Fibroblast of lung (primary cell): ENCODE results near the gene SAP30. TPM values are rescaled to one million over a fixed set of nuclear protein-coding genes. Genes with fewer than 3 reads are reported as not detected.

Experiments used
- DNase-seq, 2 donors: peaks; one replicate each; pipeline versions ENCODE4 v3.0.0 to v3.0.0-alpha.2; 2010; ENCODE audit warnings: low read depth in 2 of 2
- H2AFZ ChIP-seq: 2 replicates; pipeline ENCODE4 v1.5.1; 2012; ENCODE audit warnings: low read length, control low read depth, inconsistent platforms
- H3K27ac ChIP-seq: 2 replicates; pipeline ENCODE4 v1.5.1; 2011; ENCODE audit warnings: low read length, control low read depth; ENCODE audit not compliant: insufficient read depth
- H3K27me3 ChIP-seq: 2 replicates; pipeline ENCODE4 v1.5.1; 2011; ENCODE audit warnings: mild to moderate bottlenecking, low read length; ENCODE audit not compliant: control insufficient read depth, insufficient read depth
- H3K36me3 ChIP-seq: 2 replicates; pipeline ENCODE4 v1.5.1; 2011; ENCODE audit warnings: low read length; ENCODE audit not compliant: control insufficient read depth, insufficient read depth
- H3K4me1 ChIP-seq: 2 replicates; pipeline ENCODE4 v1.5.1; 2011; ENCODE audit warnings: low read length; ENCODE audit not compliant: control insufficient read depth, insufficient read depth; ENCODE audit errors: extremely low read depth
- H3K4me2 ChIP-seq: 2 replicates; pipeline ENCODE4 v1.5.1; 2011; ENCODE audit warnings: low read length, control low read depth; ENCODE audit not compliant: insufficient read depth; ENCODE audit errors: extremely low read depth
- H3K4me3 ChIP-seq, 4 experiments: fragments of 200-600 bp in 1 of 4; sonication (generic) in 1 of 4; replicated peaks in 1 of 4; 2 replicates each; pipeline ENCODE4 v1.5.1; 2011 to 2016; ENCODE audit warnings: low read length in 4 of 4, low read depth in 3 of 4, mild to moderate bottlenecking in 3 of 4, control low read depth in 2 of 4, inconsistent platforms in 1 of 4, mixed read lengths in 1 of 4; ENCODE audit not compliant: insufficient read depth in 1 of 4; ENCODE audit errors: control extremely low read depth in 1 of 4
- H3K79me2 ChIP-seq: 2 replicates; pipeline ENCODE4 v1.5.1; 2012; ENCODE audit warnings: mild to moderate bottlenecking, low read length, inconsistent platforms; ENCODE audit not compliant: control insufficient read depth, insufficient read depth
- H3K9ac ChIP-seq: 2 replicates; pipeline ENCODE4 v1.5.1; 2011; ENCODE audit warnings: mild to moderate bottlenecking, low read length, control low read depth; ENCODE audit not compliant: insufficient read depth
- H3K9me3 ChIP-seq: 2 replicates; pipeline ENCODE4 v1.5.1; 2012; ENCODE audit warnings: low read depth, low read length; ENCODE audit not compliant: control insufficient read depth, insufficient read depth
- H4K20me1 ChIP-seq: 2 replicates; pipeline ENCODE4 v1.5.1; 2011; ENCODE audit warnings: low read length; ENCODE audit not compliant: control insufficient read depth, insufficient read depth; ENCODE audit errors: extremely low read depth
- CTCF ChIP-seq, 2 donors: IDR thresholded peaks in 1 of 2; conservative IDR thresholded peaks in 1 of 2; 1 replicate in 1 of 2; 2 replicates in 1 of 2; pipeline ENCODE4 v1.5.1; 2011 to 2012; ENCODE audit warnings: low read length in 2 of 2, control low read depth in 1 of 2, inconsistent platforms in 1 of 2, low read depth in 1 of 2, mild to moderate bottlenecking in 1 of 2
- EZH2 ChIP-seq: IDR thresholded peaks from 2 replicates; pipeline ENCODE4 v1.5.1; 2012; ENCODE audit warnings: low read length, control low read depth, mild to moderate bottlenecking; ENCODE audit errors: missing control alignments
- polyA plus RNA-seq, 2 donors: library from polyadenylated mRNA; depleted of rRNA in 1 of 2; stranded (reverse) in 1 of 2; unstranded in 1 of 2; fragments of >200 nt; gene quantifications; 2 replicates each; pipeline ENCODE4 v1.2.1, GENCODE V29; 2011 to 2012; ENCODE audit warnings: missing spikeins in 1 of 2
- total RNA-seq: library from RNA; depleted of rRNA; stranded (reverse); fragments of >200 nt; gene quantifications from 2 replicates; pipeline ENCODE4 v1.2.1, GENCODE V29; 2014

The SAP30 gene
- total and polyA plus RNA-seq, 2 donors (not counting 1 experiment from before 2014, with no cell fraction given), result 32.5 to 101 TPM

- Histone ChIP-seq H3K27ac (no peak overlapping the region), H3K9me3 (no peaks in the 10 kb centered on the region), H3K4me2 (no peak overlapping the region), H3K27me3 (no peaks in the 10 kb centered on the region), H3K79me2 (no peaks in the 10 kb centered on the region), H2AFZ (no peak overlapping the region), H3K36me3 (no peaks in the 10 kb centered on the region), H3K9ac (no peak overlapping the region), H3K4me1 (no peaks in the 10 kb centered on the region), H3K4me3 (no peak overlapping the region), H4K20me1 (no peaks in the 10 kb centered on the region)
- TF ChIP-seq EZH2 (no peak), CTCF (conservative IDR thresholded peaks at IDR 0.05 in 1 of 2, IDR thresholded peaks at IDR 0.05 in 1 of 2; ENCODE audit: low read depth in 1 of 2, low read length in 2 of 2) (no peak)
- peak in 1 of 2 donors; percentile 68 for DNase-seq
These were observed 42.3 kb downstream of the SAP30 start for GRCh38 chr4:173413036-173413435.

DNA sequence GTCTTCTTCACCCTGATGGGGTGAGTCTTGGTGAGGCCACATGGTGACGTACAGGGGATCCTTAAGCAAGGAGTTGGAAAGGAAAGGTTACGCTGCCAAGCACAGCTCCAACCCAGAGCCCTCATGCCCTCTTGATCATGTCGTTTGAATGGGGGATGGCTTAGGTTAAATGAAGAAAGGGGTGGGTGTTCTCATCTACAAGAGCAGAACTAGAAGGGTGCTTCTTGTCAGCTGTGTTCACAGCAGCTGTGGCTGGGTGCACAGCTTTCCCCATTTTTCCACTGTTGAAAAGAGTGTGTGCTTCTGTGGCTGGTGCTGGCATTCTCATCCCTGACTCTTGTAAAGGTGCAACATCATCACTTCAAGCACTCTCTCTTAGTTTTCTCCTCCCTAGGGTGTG lies 43.7 kb downstream of the SAP30 start:
- H2AFZ ChIP-seq, result no peak overlapping the region
- TF ChIP-seq CTCF (conservative IDR thresholded peaks at IDR 0.05 in 1 of 2, IDR thresholded peaks at IDR 0.05 in 1 of 2; ENCODE audit: low read depth in 1 of 2, low read length in 2 of 2), result no peak
- no peak for TF ChIP-seq EZH2
- no peaks in the 10 kb centered on the region for H4K20me1 ChIP-seq
- H3K27ac ChIP-seq, result no peak overlapping the region
- H3K4me1 ChIP-seq, result no peaks in the 10 kb centered on the region
- H3K9me3 ChIP-seq, result no peaks in the 10 kb centered on the region
- H3K79me2 ChIP-seq, result no peaks in the 10 kb centered on the region
- no peaks in the 10 kb centered on the region for H3K27me3 ChIP-seq
- no peak overlapping the region for H3K9ac ChIP-seq
- no peak for DNase-seq
- no peaks in the 10 kb centered on the region for H3K36me3 ChIP-seq
- H3K4me2 ChIP-seq, result no peak overlapping the region
- no peak overlapping the region for H3K4me3 ChIP-seq

DNA sequence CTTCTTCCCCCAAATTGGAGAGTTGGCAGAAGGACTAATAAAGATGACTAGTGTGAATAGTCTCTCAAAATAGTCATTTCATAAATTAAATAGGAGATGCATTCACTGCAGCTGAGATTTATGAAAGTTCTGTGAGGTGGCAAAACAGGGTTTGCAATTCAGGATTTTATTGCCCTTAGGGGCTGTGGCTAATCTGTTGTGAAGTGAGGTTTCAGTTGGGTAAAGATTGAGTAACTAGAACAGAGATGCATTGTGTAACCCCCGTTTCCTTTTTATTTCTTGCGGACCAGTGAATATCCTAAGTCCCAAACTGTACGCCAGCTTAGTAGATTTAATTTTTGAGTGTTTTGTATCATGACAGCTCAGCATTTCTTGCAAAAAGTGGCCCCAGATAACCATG lies 44.3 kb downstream of the SAP30 start:
- no peak for DNase-seq
- Histone ChIP-seq H3K79me2 (no peaks in the 10 kb centered on the region), H3K4me3 (no peak overlapping the region), H3K9ac (no peak overlapping the region), H4K20me1 (no peaks in the 10 kb centered on the region), H3K4me1 (no peaks in the 10 kb centered on the region), H3K4me2 (no peak overlapping the region), H3K27ac (no peak overlapping the region), H3K9me3 (no peaks in the 10 kb centered on the region), H2AFZ (no peak overlapping the region), H3K27me3 (no peaks in the 10 kb centered on the region), H3K36me3 (no peaks in the 10 kb centered on the region)
- TF ChIP-seq EZH2 (no peak), CTCF (conservative IDR thresholded peaks at IDR 0.05 in 1 of 2, IDR thresholded peaks at IDR 0.05 in 1 of 2; ENCODE audit: low read depth in 1 of 2, low read length in 2 of 2) (no peak)
